Measurements from ENCODE around the gene AGER.

Gene AGER

DNA sequence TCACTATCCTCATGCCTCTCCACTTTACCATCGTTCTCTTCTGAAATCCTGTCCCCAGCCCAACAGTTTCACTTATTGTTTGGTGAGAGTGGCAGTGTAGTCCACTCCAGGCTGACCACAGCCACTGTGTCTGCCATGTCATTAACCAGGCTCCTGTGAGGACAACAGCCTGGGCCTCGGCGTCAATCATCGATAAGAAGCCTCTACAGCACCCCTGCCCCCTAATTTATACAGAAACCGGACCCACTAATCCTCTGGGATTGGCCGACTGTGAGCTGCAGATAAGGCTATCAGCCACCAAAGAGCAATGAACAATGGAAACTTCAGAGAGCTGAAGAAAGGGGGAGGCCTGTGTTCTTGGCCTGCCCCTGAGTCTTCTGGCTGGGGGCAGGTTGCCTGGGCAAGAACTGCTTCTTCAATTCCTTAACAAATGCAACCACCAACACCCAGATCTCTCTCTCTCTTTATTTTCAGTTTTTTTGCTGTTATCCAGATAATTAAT is 16.2 kb downstream of the AGER start:
- no peak for DNase-seq

DNA sequence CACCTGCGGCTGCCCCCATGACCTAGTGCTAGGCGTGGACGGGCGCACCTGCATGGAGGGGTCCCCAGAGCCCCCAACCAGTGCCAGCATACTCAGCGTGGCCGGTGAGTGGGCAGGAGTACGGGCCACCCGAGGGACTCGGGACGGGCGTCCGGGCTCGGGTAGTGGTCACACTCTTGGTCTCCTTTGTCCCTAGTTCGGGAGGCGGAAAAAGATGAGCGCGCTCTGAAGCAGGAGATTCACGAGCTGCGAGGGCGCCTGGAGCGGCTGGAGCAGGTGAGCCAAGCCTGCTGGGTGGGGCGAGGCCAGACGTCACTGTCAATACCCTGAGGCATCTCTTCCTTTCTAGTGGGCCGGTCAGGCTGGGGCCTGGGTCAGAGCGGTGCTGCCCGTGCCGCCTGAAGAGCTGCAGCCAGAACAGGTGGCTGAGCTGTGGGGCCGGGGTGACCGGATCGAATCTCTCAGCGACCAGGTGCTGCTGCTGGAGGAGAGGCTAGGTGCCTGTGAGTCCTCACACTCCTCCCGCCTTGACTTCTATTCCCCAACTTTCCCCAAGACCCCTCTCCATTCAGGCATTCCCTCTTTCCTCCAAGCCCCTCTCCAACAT is 16.8 kb downstream of the AGER start:
- DNase-seq, result no peak

DNA sequence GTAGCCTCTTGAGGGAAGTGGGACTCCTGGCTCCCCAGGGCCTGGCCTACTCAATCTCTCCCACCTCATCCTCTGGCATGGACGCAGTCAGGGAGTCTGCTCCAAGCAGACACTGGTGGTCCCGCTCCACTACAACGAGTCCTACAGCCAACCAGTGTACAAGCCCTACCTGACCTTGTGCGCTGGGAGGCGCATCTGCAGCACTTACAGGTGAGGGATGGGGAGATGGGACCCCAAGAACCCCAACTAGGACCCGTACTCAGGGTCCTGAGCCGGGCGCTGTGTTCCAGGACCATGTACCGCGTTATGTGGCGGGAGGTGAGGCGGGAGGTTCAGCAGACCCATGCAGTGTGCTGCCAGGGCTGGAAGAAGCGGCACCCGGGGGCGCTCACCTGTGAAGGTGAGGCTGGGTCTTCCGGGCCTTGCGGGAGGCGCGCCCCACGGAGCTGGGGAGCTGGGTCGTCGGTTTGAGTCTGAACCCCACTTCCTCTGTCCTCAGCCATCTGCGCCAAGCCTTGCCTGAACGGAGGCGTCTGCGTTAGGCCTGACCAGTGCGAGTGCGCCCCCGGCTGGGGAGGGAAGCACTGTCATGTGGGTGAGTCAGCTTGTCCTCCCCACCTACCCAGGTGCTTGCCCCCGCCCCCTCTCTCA is 17.5 kb downstream of the AGER start:
- DNase-seq, result no peak

DNA sequence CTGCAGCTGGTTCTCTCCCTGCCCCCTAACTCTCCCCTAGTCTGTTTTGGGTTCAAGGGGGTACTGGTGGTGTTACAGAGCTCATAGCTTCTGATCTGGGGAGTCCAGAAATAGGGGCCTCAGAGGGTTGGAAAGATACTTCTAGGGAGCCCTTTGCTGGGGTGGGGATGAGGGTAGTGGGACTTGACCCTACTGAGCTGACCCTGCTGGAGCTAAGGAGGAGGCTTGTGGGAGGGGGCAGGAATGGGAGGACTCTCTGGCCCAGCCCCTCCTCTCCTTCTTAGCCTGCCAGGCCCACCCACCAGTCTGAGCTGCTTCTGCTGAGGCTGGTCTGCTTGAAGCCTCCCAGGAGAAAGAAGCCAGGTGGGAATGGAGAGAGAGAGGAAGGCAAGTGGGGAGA is 19.8 kb downstream of the AGER start, which contains the start of gene EGFL8:
Gene EGFL8 (plus strand): TSS at position 301 of the 400 bp plus-strand sequence. CDS start 1,571 bp downstream, outside the sequence.
- DNase-seq, result no peak

DNA sequence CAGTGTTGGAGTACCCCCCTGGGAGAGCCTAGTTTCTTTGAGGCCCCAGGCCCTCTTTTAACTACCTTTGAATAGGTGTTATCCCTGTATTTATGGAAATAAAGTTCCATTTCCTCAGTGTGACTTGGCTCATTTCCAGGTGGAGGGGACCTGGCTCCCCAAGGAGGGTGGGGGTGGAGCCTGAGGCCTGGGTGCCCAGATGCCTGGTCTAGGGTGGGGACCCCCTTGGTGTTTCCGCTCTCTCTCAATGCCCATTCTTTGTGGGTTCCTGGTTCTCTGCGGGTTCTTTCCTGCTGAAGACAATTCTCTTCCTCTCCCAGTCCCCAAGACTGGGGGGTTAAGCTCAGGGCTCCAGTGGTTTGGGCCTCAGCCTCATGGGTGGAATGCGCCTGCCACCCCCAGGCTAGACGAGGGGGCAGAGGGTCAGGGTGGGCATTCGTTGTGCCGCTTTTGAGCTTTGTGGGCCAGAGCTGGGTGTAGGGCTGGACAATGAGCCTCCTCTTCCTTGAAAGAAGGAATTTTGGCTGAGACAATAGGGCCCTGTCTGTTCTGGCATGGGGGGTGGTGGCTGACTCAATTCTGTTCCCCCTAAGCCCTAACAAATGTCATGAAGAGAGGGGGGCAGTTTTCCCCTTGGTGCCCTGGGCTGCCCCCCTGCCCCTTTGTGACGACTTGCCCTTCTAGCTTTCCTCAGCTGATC is 20.3 kb downstream of the AGER start:
- DNase-seq, result no peak

DNA sequence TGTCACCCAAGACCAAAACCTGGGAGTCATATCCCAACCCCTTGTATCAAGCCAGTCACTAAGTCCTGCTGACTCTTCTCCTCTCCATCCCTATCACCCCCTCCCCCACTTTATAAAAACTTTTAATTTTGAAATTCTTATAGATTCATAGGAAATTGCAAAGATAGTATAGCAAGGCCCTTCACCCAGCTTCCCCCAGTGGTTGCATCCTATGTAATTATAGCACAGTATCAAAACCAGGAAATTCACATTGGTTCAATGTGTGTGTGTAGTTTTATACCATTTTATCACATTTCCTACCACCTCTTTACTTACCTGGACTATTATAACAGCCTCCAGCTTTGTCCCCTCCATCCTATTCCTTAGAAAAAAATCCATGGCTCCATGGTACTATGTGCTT is 26.0 kb downstream of the AGER start:
- DNase-seq, result no peak

DNA sequence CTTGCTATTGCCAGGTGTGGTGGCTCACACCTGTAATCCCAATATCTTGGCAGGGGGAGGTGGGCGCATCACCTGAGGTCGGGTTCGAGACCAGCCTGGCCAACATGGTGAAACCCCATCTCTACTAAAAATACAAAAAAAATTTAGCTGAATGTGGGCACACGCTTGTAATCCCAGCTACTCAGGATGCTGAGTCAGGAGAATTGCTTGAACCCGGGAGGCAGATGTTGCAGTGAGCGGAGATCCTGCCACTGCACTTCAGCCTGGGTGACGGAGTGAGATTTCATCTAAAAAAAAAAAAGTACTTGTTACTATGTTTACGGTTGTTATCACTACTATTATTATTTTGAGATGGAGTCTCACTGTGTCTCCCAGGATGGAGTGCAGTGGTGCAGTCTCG is 27.2 kb downstream of the AGER start:
- no peak for DNase-seq

DNA sequence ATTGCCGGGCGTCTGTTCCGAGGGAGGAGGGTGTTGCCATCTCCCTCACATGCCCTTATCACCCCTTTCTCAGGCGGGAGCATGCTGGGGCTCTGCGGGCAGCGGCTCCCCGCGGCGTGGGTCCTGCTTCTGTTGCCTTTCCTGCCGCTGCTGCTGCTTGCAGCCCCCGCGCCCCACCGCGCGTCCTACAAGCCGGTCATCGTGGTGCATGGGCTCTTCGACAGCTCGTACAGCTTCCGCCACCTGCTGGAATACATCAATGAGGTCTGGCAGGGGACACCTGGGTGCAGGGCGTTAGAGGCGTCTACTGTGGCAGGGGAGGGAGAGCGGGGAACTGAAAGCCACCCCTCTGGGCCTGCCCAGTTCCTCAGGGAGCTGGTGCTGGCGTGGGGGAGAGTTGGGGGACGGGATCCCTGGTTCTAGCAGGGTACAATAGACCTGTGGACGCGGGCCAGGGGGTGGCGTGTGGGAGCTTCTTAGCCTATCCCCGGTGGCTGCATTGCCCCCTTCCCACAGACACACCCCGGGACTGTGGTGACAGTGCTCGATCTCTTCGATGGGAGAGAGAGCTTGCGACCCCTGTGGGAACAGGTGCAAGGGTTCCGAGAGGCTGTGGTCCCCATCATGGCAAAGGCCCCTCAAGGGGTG is 29.4 kb downstream of the AGER start:
- peak; percentile 32 for DNase-seq

DNA sequence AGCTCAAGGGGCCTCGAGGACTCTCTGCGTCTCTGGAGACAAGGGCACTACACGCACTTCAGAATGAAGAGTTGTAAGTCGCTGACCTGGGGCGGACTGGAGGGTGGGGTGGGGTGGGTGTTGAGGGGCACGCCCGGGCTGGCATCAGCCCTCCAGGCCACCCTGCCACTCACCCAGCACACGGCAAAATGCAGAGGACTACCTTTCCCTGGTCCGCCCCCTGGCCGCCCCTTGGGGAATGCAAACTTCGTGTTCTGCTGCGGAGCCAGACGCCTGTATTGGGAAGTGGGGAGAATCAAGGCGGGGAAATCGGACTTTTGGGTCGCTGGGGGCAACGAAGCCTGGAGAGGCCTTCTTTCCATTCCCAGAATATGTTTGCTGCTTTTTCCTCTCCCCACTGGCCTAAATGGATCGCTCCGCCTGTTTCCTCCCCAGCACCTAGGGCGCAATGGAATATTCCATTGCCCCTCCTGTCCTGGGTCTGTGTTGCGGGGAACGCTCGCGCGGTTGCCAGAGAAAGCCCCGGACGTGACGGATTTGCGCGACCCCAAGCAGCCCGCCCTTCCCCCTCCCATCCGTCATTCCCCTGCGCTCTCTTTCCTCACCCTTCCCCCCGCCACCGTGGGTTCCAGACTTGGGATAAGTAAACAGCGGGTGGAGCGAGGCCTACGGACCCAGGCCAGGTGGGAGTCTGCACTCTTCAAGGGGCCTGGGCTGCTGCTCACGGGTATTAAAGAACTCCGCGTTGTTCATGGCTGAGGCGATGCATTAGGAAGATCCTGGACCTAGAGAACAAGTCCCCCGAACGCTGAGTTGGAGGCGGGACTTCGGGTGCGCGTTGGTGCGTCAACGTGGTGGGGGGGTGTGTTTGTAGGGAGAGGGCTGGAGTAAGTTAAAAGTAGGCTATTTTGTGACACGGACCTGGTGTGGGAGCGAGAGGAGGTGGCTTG is 30.2 kb downstream of the AGER start, which contains the start of gene PPT2:
Gene PPT2 (plus strand): TSS at position 578 of the 950 bp plus-strand sequence. CDS start 454 bp downstream, outside the sequence.
- peak; percentile 56 for DNase-seq

DNA sequence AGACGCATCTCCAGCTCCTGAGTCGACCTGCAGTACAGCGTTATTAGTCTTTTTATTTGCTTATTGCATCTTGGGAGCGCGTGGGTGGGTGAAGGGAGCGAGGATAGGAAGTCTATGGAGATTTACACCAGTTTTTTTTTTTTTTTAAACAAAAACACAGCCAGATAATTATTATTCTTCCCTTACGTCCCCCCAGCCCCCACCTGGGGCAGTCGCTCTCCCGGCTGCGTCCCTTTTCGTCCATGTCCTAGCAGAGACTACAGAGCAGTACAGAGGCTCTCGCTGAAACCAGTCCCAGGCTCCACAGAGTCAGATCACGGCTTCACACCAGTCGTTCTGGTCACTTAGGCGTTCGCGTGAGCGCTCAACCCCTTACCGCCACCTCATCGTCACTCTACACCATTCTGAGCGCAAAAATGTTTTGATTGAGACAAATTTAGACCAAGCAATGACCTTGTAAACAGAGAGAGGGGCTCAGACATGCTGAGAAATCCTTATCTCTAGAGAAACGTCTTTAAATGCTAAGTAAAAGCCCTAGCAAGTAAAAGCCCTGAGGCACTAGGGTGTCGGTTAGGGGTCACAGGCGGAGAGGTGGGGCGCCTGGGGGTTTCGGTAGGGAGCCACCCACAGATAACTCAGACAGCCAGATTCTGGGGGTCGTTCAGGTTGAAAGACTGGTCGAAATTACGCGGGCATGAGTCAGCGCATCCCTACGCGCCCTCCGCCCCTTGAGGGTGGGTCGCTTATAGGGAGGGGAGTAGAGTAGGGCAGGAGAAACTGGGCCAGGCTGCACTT is 31.1 kb downstream of the AGER start:
- DNase-seq, result no peak

DNA sequence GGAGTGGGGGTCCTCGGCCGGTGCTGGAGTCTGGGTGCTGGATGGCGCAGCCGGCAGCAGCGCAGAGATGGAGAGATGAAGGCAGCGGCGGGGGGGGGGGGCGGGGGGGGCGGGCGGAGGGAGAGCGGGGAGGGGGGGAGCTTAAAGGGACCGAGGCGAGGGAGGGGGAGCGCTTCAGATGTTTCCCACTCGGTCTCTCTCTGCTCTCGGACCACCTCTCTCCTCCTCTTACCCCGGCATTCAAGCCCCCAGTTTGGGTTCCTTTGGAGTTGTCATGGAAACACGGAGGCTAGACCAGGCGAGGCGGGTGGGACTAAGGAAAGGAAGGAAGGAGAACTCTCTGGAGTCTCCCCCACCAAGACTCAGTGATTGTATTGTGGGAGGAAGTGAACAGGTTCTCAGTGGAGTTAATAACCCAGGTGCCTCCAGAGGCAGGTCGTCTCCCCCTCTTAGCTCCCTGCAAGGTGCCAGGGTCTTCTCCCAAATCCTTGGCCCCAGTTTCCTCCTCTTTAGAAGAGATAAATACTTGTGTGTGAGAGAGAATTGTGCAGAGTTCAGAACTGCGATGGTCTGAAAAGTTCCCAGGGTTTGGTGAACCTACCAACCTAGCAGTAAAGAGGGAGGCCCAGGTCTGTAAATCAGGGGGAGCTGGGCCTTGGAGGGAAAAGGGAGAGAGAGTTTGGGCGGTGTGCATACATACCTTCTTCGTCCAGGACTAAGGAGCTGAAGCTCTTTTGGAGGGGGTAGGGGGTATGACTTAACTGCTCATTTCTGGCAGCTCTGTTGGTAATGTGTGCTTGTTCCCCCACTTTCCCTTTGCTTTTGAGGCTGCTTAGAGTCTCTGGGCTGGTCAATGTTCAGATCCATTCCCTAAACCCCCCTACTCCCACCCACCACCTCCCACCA is 31.9 kb downstream of the AGER start, which contains the start of gene PRRT1:
Gene PRRT1 (minus strand): TSS at position 77 of the 906 bp plus-strand sequence. CDS start 112 bp downstream, outside the sequence.
- DNase-seq, result no peak

DNA sequence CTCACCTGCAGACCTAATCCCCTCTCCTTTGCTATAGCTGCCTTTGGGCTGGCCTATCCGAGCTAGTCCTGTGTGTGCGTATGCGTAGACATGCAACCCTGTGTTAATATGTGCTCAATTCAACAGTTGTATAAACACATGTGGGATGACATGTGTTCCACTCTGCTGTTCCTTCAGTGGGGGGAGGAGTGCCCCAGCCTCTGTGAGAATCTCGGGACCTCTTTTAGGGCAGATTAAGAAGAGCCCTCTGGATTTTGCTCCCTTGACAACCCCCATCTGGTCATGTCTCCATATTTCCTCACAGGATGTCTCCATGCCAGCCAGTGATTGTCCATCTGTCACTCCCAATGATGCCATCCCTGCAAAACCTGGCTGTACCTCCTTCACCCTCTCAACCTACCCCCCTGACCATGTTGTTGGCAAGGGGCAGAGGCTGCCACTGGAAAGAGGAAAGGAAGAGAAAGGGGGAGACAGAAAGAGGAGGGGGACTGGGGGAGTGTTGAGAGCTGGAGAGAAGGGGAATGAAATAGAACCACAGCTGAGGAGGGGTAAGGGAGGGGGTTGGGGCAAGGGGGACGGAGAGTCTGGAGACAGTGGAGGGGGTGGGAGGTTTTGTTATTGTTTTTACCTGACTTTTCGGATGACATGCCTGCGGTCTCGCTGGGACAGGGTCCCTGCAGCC is 32.7 kb downstream of the AGER start:
- no peak for DNase-seq

DNA sequence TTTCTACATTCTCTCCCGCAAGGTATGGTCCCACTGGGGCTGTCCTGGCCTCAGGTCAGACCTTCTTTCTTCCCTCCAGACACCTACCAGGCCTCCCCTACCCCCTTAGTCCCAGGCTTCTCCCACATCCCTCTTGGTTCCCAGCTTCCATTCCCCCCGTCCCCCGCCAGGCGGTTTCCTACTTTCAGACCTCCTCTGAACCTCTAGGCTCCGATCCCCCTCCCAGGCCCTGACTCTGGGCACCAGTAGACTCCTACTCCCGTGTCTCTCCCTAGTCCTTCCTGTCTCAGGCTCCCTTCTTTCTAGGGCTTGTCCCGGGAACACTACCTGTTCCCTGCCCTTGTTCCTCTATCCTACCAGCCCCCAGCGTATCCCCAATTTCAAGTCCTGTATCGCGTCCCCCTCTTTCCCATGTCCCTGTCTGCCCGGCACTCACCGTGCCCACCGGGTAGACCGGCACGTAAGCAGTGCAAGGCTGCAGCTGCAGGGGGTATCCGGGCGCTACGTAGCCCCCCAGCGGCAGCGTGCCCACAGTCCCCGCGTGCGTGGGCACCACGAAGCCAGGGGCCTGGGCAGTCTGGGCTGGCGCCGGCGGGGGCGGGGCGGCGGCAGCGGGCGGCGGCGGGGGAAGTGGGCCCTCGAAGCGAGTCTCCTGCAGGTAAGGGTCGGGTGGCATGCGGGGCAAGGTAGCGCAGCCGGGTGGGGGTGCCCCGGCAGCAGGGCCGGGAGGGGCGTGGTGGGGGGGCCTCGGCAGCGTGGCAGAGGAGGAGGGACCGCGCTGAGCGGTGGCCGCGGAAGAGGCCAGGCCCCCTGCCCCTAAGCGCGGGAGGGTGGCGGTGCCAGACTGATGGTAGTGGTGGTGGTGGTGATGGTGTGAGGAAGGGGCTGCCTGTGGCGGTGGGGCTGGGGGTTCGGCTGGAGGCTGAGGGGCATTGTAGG is 33.9 kb downstream of the AGER start:
- DNase-seq, result no peak

DNA sequence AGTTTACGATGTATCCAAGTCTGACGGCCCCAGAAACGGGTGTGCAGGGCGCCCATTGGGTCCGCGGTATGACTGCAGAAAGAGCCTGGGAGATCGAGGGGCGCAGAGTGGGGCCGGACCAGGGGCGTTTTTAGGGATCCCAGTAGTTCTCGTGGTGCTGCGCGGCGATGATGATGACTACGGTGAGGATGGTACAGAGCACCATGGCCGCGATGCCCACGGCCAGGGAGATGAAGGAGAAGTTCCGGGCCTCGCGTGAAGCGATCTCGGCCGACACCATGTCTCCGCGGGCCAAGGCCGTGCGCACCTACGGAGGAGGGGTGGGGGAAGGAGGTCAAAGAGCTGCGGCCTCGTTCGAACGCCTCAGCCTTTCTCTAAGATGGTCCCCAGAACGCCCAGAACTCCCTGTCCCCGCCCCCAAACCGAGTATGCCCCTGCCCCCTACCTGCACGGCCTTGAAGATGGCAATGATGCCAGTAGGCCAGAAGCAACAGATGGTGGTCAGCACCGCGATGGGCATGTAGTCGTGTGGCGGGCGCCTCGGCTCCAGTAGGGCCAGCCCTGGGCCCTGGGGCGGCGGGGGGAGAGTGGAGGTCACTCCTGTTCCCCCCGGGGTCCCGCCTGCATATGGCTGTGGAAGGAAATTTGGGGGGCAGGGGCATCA is 34.8 kb downstream of the AGER start:
- no peak for DNase-seq

DNA sequence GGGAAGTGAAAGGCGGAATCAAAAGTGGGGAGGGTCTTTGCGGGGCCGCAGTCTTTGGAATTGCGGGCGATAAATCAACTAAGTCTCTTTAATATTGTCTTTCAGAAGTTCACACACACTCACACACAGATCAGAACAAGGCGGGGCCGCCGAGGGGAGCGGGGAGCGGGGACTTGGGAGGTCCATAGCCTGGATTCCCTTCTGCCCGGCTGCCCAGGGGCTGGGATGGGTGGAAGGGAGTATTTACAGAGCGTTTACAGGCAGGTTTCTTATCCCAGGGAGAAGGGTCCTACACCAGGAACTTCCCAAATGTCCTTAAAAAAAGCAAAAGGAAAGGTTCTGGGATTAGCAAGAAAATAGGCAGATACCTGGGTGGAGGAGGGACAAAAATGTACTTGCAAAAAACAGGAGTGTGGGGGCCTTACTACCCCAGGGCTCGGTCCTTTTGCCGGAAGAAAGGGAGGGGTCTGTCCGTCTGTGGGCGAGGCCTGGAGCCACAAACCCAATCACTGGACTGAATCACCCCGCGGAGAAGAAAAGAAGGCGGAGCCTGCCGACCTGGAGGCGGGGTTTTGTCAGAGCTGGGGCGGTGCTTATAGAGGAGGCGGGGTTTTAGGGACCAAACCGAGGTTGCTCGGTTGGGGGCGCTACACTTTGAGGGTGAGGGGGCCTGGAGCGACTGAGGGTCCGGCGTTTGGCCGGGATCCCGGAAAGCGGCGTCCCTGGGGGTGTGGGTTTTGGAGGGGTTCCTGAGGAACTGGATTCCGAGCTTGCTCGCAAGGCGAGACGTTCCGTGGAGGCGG is 35.6 kb downstream of the AGER start:
- DNase-seq, result no peak

DNA sequence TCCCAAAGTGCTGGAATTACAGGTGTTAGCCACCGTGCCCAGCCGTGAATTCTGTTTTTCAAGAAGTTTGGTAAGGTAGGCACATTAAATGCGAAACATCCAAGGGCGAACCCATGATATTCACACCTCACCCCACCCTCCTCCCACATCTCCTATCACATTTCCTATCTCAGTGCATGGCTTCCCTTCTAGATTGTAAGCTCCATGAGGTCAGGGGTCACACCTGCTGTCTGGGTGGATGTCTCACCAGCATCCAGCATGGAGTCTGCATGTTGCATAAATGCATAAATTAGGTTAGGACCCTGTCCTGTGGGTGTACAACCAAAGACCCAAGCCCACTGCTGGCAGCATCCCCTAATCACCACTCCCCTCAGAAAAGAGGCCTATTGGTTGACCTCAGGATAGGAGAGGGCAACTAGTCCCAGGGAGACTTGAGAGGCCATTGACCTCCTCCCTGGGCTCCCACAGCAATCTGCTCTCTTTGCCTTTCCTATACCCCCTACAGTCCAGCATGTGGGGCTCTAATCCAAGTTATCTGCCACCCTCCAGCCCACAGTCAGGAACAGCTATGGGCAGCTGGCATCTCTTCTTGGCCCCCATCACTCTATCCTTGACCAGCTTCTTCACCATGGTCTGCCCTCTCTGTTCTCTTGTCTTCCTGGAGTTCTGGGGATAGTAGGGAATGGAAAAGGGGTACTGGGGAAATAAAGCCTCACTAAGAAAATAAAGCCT is 36.5 kb downstream of the AGER start:
- no peak for DNase-seq
